Mucosa of stomach (tissue), 1 donor: Measurements from ENCODE around the gene XIST.
"Not testable (repeated sequence)": the region's sequence is repeated elsewhere in the genome, so short reads cannot be mapped to it uniquely, and the experiment has no call there.

ENCODE experiments used
- H3K27me3 ChIP-seq: one replicate; pipeline ENCODE4 v1.7.0; 2013; ENCODE audit warnings: mild to moderate bottlenecking, low read length; ENCODE audit not compliant: control insufficient read depth, insufficient read depth
- H3K36me3 ChIP-seq: one replicate; pipeline ENCODE4 v1.7.0; 2013; ENCODE audit warnings: low read length; ENCODE audit not compliant: control insufficient read depth, insufficient read depth
- H3K4me1 ChIP-seq: one replicate; pipeline ENCODE4 v1.7.0; 2013; ENCODE audit warnings: mild to moderate bottlenecking, low read length; ENCODE audit not compliant: control insufficient read depth, insufficient read depth
- H3K4me3 ChIP-seq: one replicate; pipeline ENCODE4 v1.7.0; 2013; ENCODE audit warnings: low read length
- H3K9ac ChIP-seq: one replicate; pipeline ENCODE4 v1.7.0; 2013; ENCODE audit warnings: mild to moderate bottlenecking, low read length, moderate library complexity
- H3K9me3 ChIP-seq: one replicate; pipeline ENCODE4 v1.7.0; 2013; ENCODE audit warnings: mild to moderate bottlenecking, low read length, moderate library complexity; ENCODE audit not compliant: control insufficient read depth
- donor health status: Pancreatic carcinoma.

The XIST gene

GRCh38 chrX:73819864-73820558 lies 32.5 kb downstream of the XIST start:
- H3K4me1 ChIP-seq, H3K4me3 ChIP-seq: not testable (repeated sequence)

GRCh38 chrX:73818200-73819116 lies 34.1 kb downstream of the XIST start:
- H3K4me3 ChIP-seq = no peak overlapping the region
- no peaks in the 10 kb centered on the region for H3K27me3 ChIP-seq
- H3K9ac ChIP-seq = no peak overlapping the region
- no peaks in the 10 kb centered on the region for H3K4me1 ChIP-seq
- H3K36me3 ChIP-seq = no peaks in the 10 kb centered on the region
- no peaks in the 10 kb centered on the region for H3K9me3 ChIP-seq

More at GRCh38 chrX:73819864-73820558, 32.5 kb downstream of the XIST start:
- not testable (repeated sequence) for H3K36me3 ChIP-seq, H3K9ac ChIP-seq, H3K9me3 ChIP-seq, H3K27me3 ChIP-seq

- no peak overlapping the region for H3K4me3 ChIP-seq
- no peaks in the 10 kb centered on the region for H3K4me1 ChIP-seq
- no peaks in the 10 kb centered on the region for H3K36me3 ChIP-seq
- no peaks in the 10 kb centered on the region for H3K9me3 ChIP-seq
- H3K27me3 ChIP-seq = no peaks in the 10 kb centered on the region
- no peak overlapping the region for H3K9ac ChIP-seq
These were observed 34.9 kb downstream of the XIST start for GRCh38 chrX:73817393-73818199.

GRCh38 chrX:73812256-73812655 lies 40.3 kb downstream of the XIST start:
- Histone ChIP-seq H3K4me1 (no peaks in the 10 kb centered on the region), H3K27me3 (no peaks in the 10 kb centered on the region), H3K9me3 (no peaks in the 10 kb centered on the region), H3K9ac (no peak overlapping the region), H3K36me3 (no peaks in the 10 kb centered on the region), H3K4me3 (no peak overlapping the region)

- not testable (repeated sequence) for H3K4me3 ChIP-seq, H3K9ac ChIP-seq, H3K4me1 ChIP-seq, H3K9me3 ChIP-seq, H3K27me3 ChIP-seq, H3K36me3 ChIP-seq
These were observed 48.4 kb downstream of the XIST start for GRCh38 chrX:73804109-73804508.

- no peaks in the 10 kb centered on the region for H3K36me3 ChIP-seq
- no peaks in the 10 kb centered on the region for H3K27me3 ChIP-seq
- H3K4me3 ChIP-seq = no peak overlapping the region
- H3K9me3 ChIP-seq = no peaks in the 10 kb centered on the region
- no peak overlapping the region for H3K9ac ChIP-seq
- no peaks in the 10 kb centered on the region for H3K4me1 ChIP-seq
These were observed 52.6 kb downstream of the XIST start for GRCh38 chrX:73799888-73800287.

- H3K9ac ChIP-seq, H3K36me3 ChIP-seq, H3K4me1 ChIP-seq, H3K27me3 ChIP-seq, H3K9me3 ChIP-seq, H3K4me3 ChIP-seq: not testable (repeated sequence)
These were observed 60.0 kb downstream of the XIST start for GRCh38 chrX:73792511-73792910.

GRCh38 chrX:73785493-73785892 lies 67.0 kb downstream of the XIST start:
- no peaks in the 10 kb centered on the region for H3K36me3 ChIP-seq
- no peak overlapping the region for H3K9ac ChIP-seq
- no peaks in the 10 kb centered on the region for H3K27me3 ChIP-seq
- H3K9me3 ChIP-seq = no peaks in the 10 kb centered on the region
- no peak overlapping the region for H3K4me3 ChIP-seq
- H3K4me1 ChIP-seq = no peaks in the 10 kb centered on the region
